Stimulated activated naive CD8-positive, alpha-beta T cell treated with anti-CD3 and anti-CD28 coated beads, Interleukin-15, amount 100 ng/mL, for 72 hours (primary cell): ENCODE data around the gene CES4A.
A peak's percentile ranks its signal among the peaks of the same experiment; 100 is the strongest.

Source experiments
- ATAC-seq: fragments of 150-1000 bp; cut with Tn5 transposase; 2 replicates; pipeline ENCODE4 v1.10.0; 2021; ENCODE audit warnings: mild to moderate bottlenecking, moderate library complexity
- DNase-seq, 2 donors: peaks; one replicate each; pipeline ENCODE4 v3.0.0; 2021 to 2022
- H3K27ac Mint-ChIP-seq, 2 donors: one replicate each; pipeline ENCODE4 v1.8.0; 2022; ENCODE audit warnings: mild to moderate bottlenecking in 2 of 2, mixed read lengths in 2 of 2, moderate library complexity in 2 of 2
- H3K27me3 Mint-ChIP-seq: one replicate; pipeline ENCODE4 v1.8.0; 2022; ENCODE audit warnings: mixed read lengths
- H3K4me1 Mint-ChIP-seq: one replicate; pipeline ENCODE4 v1.8.0; 2022; ENCODE audit warnings: mild to moderate bottlenecking, mixed read lengths
- H3K4me3 Mint-ChIP-seq, 2 donors: one replicate each; pipeline ENCODE4 v1.8.0; 2022; ENCODE audit warnings: mild to moderate bottlenecking in 2 of 2, mixed read lengths in 2 of 2, moderate library complexity in 1 of 2
- H3K9me3 Mint-ChIP-seq, 2 donors: one replicate each; pipeline ENCODE4 v1.8.0; 2022; ENCODE audit warnings: mixed read lengths in 2 of 2

Gene CES4A

DNA sequence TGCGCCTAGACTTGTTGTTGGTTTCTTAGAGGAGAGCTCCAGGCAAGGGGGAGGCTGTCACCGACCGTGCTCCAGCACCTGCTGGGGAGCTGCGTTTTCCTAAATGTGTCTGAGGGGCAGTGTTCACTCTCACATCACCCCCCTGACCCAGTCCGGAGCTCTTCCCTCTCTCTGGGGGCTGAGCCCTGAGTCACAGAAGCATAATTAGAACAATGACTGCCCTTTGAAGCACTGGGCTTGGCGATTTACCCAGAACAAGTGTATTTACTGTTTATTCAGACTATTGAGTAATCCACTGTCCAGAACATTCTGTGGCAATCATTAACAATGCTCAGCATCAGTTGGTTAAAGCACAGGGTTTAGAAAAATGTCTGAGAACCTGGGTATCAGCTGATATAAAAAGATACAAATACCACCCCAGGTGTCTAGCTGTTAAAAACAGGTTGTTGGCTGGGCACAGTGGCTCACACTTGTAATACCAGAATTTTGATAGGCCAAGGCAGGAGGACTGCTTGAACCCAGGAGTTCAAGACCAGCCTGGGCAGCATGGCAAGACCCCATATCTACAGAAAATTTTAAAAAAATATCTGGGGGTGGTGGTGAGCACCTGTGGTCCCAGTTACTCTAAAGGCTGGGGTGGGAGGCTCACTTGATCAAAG lies 8.1 kb downstream of the CES4A start:
- Mint-ChIP-seq H3K4me1 (peaks cover 21% of the 10 kb centered on the region), H3K4me3 (no peak overlapping the region), H3K9me3 (no peaks in the 10 kb centered on the region), H3K27me3 (peaks cover 17% of the 10 kb centered on the region), H3K27ac (no peak overlapping the region)
- DNase-seq (no peak), ATAC-seq (no peak)

GRCh38 chr16:66996983-66997358 lies 8.6 kb downstream of the CES4A start:
- H3K4me3 Mint-ChIP-seq: no peak overlapping the region

DNA sequence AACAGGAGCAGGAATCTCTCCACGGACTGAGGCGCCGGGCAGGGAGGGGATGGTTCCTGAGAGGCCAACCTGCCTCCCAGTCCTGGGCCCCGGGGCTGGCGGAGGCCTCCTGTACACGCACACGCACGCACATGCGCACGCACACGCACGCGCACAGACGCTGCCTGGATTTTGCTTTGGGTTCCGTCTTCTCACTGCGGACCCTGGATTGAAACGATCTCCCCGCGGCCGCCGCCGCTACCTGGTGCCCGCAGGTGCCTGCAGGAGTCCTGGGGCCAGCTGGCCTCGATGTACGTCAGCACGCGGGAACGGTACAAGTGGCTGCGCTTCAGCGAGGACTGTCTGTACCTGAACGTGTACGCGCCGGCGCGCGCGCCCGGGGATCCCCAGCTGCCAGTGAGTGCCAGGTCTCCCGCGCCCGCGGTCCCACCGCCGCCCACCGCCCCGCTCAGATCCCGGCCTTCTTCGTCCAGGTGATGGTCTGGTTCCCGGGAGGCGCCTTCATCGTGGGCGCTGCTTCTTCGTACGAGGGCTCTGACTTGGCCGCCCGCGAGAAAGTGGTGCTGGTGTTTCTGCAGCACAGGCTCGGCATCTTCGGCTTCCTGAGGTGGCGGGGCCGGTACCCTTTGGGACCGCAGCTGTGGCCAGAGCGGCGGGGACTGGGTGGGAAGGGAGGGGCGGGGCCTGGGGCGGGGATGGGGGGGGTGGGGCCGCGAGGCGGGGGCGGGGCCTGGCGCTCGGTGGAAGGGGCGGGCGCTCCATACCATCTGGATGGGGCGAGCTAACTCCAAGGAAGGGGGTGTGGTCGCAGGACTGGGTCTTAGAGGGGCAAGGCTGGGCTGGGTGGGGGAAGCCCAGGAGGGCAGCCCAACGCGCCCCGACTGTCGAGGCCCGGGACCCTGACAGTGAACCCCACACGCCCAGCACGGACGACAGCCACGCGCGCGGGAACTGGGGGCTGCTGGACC lies 12.3 kb downstream of the CES4A start:
- DNase-seq (peak in 1 of 2 donors; percentile 55), ATAC-seq (peak; percentile 79)
- Mint-ChIP-seq H3K27me3 (peaks cover 28% of the 10 kb centered on the region), H3K4me3 (peak overlapping the region; percentile 72 to 84), H3K4me1 (peaks cover 35% of the 10 kb centered on the region), H3K27ac (peak overlapping the region; percentile 1 to 71), H3K9me3 (no peaks in the 10 kb centered on the region)

More at GRCh38 chr16:66996983-66997358, 8.6 kb downstream of the CES4A start:
- Mint-ChIP-seq H3K27me3 (peaks cover 17% of the 10 kb centered on the region), H3K27ac (no peak overlapping the region), H3K9me3 (no peaks in the 10 kb centered on the region), H3K4me1 (peaks cover 26% of the 10 kb centered on the region)
- no peak for ATAC-seq
- DNase-seq: no peak

DNA sequence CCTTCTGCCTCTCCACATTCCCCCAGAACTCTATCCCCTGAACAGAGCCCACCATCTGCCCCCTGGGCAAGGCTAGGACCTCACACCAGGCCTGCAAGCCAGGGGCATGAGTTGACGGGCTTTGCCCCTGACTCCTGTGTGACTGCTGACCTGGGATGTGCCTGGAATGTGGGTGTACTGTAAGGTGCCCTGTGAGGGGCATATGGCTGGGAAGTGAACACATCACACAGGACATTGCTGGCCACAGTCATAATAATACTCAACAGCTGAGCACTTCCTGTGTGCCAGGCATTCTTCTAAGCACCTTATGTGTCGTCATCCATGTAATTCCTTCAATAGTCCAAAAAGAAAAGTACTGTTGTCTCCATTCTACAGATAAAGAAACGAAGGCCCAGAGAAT lies 13.3 kb downstream of the CES4A start:
- H3K27ac Mint-ChIP-seq: no peak overlapping the region
- peaks cover 28% of the 10 kb centered on the region for H3K27me3 Mint-ChIP-seq
- DNase-seq (no peak), ATAC-seq (no peak)
- peak overlapping the region; percentile 58 to 63 for H3K4me3 Mint-ChIP-seq
- H3K9me3 Mint-ChIP-seq: no peaks in the 10 kb centered on the region
- H3K4me1 Mint-ChIP-seq: peaks cover 38% of the 10 kb centered on the region

DNA sequence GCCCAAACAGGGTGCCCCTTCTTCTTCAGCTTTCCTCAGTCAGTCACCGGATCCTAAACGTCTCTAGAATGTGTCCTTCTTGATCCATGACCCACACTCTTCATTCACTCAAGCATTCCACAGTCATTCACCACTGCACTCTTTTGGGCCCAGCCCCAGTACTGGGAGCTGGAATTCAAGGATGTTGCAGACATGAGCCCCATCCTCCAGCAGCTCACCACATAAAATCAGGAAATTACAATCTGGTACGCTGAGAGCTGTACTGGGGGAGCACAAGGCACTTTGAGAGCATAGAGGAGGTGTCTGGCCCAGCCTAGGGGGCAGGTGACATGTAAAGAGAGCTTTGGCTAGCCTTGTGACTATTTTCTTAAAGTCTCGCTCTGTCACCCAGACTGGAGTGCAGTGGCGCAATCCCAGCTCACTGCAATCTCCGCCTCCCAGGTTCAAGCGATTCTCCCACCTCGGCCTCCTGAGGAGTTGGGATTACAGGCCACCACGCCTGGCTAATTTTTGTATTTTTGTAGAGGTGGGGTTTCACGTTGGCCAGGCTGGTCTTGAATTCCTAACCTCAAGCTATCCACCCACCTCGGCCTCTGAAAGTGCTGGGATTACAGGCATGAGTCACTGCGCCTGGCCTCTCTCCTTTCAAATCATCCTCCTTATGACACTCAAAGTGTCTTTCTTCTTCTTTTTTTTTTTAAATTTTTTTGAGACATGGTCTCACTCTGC lies 18.7 kb downstream of the CES4A start:
- Mint-ChIP-seq H3K27ac (peak overlapping the region in 1 of 2 donors; percentile 20), H3K9me3 (no peaks in the 10 kb centered on the region), H3K27me3 (peaks cover 11% of the 10 kb centered on the region), H3K4me3 (no peak overlapping the region), H3K4me1 (peaks cover 48% of the 10 kb centered on the region)
- ATAC-seq: no peak
- no peak for DNase-seq

- H3K27me3 Mint-ChIP-seq: no peaks in the 10 kb centered on the region
- no peak overlapping the region for H3K4me3 Mint-ChIP-seq
- H3K4me1 Mint-ChIP-seq: peaks cover 54% of the 10 kb centered on the region
- ATAC-seq: no peak
- no peaks in the 10 kb centered on the region for H3K9me3 Mint-ChIP-seq
- no peak for DNase-seq
- H3K27ac Mint-ChIP-seq: no peak overlapping the region
Measured at GRCh38 chr16:67009158-67009557, 20.8 kb downstream of the CES4A start.

DNA sequence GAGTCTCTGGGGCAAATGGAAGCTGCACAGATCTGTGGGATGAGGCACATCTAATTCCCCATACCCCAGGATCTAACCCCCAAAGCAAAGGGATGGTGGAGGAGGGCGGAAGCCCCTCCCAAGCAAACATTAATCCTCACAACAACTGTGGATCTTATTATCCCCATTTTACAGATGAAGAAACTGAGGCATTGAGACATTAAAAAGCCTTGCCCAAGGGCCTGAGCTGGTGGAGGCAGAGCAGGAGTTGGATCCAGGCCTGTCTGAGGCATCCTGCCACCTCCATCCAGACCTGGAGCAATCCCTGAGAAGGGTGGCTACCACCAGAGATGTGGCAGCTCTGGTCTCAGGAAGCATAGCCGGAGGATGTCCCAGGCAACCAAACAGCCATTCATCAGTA lies 22.9 kb downstream of the CES4A start:
- no peak for ATAC-seq
- DNase-seq: no peak
- H3K4me1 Mint-ChIP-seq: peaks cover 67% of the 10 kb centered on the region
- no peak overlapping the region for H3K4me3 Mint-ChIP-seq
- H3K27me3 Mint-ChIP-seq: no peaks in the 10 kb centered on the region
- H3K27ac Mint-ChIP-seq: no peak overlapping the region
- H3K9me3 Mint-ChIP-seq: no peaks in the 10 kb centered on the region

- H3K9me3 Mint-ChIP-seq: no peaks in the 10 kb centered on the region
- peaks cover 54% of the 10 kb centered on the region for H3K4me1 Mint-ChIP-seq
- peak overlapping the region; percentile 82 to 85 for H3K27ac Mint-ChIP-seq
- DNase-seq: no peak
- H3K4me3 Mint-ChIP-seq: peak overlapping the region; percentile 89 to 95
- H3K27me3 Mint-ChIP-seq: no peaks in the 10 kb centered on the region
- peak; percentile 2 for ATAC-seq
Measured at GRCh38 chr16:67013233-67013822, 24.9 kb downstream of the CES4A start.

DNA sequence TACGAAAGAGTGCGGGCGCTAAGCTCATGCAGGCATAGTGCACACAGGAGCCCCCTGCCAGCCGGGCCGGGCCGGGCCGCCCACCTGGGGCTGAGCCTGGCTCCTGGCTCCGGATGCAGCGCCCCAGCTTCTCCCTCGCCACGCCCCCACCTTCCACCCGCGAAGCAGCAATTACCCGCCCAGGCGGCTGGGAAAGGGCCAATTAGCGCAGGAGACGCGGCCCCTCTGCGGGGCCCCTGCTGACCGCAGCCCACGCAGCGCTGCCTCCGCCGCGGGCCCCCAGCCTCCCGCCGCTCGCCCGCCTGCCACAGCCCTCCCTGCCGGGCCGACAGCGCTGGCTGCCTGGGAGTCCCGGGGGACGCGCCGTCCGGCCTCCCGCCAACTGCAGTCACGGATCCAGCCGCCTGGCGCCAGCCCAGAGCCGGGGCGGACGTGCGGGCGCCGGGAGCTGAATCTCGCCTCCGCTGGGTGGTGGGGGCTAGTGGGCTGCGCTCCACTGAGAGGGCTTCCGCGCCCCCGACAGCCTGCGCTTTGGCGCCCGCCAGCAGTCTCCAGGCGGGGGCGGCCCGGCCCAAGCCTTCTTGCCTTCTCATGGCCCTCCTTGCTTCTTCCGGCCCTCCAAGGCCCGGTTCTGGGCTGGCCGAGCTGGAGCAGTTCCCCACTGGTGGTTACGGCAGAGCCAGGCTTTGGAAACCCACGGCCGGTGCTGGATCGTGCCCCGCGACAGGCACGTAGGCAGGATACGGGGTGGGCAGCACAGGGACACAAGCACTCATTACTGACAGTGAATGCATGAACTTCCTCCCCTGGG lies 25.6 kb downstream of the CES4A start:
- Mint-ChIP-seq H3K27me3 (no peaks in the 10 kb centered on the region), H3K4me1 (peaks cover 48% of the 10 kb centered on the region), H3K4me3 (peak overlapping the region; percentile 89 to 95), H3K9me3 (no peaks in the 10 kb centered on the region), H3K27ac (peak overlapping the region; percentile 89 to 96)
- peak; percentile 72 for ATAC-seq
- DNase-seq: peak; percentile 87 to 89

DNA sequence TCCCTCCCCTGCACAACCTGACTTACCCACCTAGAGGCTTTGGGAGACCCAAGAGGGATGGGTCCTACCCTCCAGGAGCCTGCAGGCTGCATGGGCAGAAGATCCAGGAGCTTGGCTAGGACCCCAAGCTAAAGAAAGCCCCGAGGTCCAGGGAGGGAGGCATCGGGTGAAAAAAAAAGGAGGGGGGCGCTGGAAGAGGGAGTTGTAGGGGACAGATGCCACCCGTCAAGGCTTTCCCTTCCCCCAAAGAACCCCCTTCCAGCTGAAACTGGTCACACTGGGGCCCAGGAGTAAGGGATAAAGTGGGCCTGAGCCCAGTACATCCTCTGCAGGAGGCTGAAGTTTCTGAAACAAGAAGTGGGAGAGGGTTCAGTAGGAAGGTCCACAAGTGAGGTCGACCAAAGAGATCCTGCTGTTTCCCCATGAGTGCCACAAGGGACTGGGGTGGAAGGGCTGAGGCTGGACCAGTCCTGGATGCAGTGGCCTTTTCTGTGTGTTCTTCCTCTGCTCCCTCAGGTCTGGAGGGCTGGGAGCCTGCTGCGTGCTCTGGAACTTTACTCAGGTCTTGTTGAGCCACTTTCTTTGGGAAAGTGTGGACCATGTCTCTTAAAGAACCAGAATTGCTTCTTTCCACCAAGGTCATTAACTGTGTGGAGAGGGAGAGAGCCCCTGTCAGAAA lies 26.4 kb downstream of the CES4A start:
- no peak for ATAC-seq
- Mint-ChIP-seq H3K4me1 (peaks cover 40% of the 10 kb centered on the region), H3K27me3 (no peaks in the 10 kb centered on the region), H3K4me3 (peak overlapping the region; percentile 89 to 95), H3K9me3 (no peaks in the 10 kb centered on the region), H3K27ac (peak overlapping the region; percentile 2 to 96)
- no peak for DNase-seq

GRCh38 chr16:67015313-67015731 lies 26.9 kb downstream of the CES4A start:
- no peak for ATAC-seq
- Mint-ChIP-seq H3K4me1 (peaks cover 40% of the 10 kb centered on the region), H3K27me3 (no peaks in the 10 kb centered on the region), H3K4me3 (peak overlapping the region; percentile 89 to 95), H3K27ac (peak overlapping the region in 1 of 2 donors; percentile 2), H3K9me3 (no peaks in the 10 kb centered on the region)
- no peak for DNase-seq

GRCh38 chr16:67016143-67016542 lies 27.8 kb downstream of the CES4A start:
- H3K27me3 Mint-ChIP-seq: no peaks in the 10 kb centered on the region
- no peaks in the 10 kb centered on the region for H3K9me3 Mint-ChIP-seq
- H3K27ac Mint-ChIP-seq: peak overlapping the region in 1 of 2 donors; percentile 75
- no peak overlapping the region for H3K4me3 Mint-ChIP-seq
- H3K4me1 Mint-ChIP-seq: peaks cover 33% of the 10 kb centered on the region
- ATAC-seq (no peak), DNase-seq (no peak)

DNA sequence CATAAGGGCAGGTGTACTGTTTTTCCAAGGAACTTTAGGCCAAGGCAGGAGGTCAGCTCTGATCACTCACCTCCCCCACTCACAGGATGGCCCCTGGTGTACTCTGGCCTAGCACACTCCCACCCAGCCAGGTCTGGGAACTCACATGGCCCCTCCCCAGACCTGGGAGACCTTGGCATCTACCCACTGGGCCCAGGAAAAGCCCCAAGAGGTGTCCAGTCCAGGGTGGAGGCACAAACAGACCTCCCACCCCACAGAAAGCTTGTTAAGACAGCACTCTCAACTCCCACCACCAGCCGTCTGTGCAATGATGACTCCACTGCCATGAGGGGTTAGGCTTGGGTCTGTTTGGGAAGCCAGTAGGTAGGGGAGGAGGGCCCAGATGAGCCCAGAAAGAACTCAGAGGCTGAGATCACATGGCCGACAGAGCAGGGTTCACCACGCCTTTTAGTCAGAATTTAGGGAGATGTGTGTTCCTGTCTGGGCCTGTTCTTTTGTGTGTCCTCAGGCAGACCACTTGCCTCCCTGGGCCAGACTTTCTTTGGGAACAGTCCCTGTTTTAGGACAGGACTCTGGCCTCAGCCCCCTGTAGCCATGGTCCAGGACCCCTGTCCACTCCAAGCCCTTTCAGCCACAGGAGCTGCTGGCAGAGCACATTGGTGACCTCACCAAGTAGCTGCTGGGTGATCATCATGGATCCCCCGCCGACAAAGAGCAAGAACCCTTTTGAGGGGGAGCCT lies 28.5 kb downstream of the CES4A start:
- ATAC-seq (no peak), DNase-seq (no peak)
- no peaks in the 10 kb centered on the region for H3K9me3 Mint-ChIP-seq
- H3K27ac Mint-ChIP-seq: peak overlapping the region in 1 of 2 donors; percentile 55
- no peaks in the 10 kb centered on the region for H3K27me3 Mint-ChIP-seq
- H3K4me1 Mint-ChIP-seq: peaks cover 33% of the 10 kb centered on the region
- no peak overlapping the region for H3K4me3 Mint-ChIP-seq

- peaks cover 30% of the 10 kb centered on the region for H3K4me1 Mint-ChIP-seq
- no peak overlapping the region for H3K27ac Mint-ChIP-seq
- H3K9me3 Mint-ChIP-seq: no peaks in the 10 kb centered on the region
- no peak overlapping the region for H3K4me3 Mint-ChIP-seq
- no peaks in the 10 kb centered on the region for H3K27me3 Mint-ChIP-seq
- DNase-seq (no peak), ATAC-seq (no peak)
Measured at GRCh38 chr16:67017421-67017750, 29.0 kb downstream of the CES4A start.
